ENCODE data around the gene ANKMY2. TPM values are rescaled to one million over a fixed set of nuclear protein-coding genes. Genes with fewer than 3 reads are reported as not detected.

ANKMY2 gene
- total and polyA plus RNA-seq, 4 donors: 43.3 to 61.3 (median 47.1) TPM

DNA sequence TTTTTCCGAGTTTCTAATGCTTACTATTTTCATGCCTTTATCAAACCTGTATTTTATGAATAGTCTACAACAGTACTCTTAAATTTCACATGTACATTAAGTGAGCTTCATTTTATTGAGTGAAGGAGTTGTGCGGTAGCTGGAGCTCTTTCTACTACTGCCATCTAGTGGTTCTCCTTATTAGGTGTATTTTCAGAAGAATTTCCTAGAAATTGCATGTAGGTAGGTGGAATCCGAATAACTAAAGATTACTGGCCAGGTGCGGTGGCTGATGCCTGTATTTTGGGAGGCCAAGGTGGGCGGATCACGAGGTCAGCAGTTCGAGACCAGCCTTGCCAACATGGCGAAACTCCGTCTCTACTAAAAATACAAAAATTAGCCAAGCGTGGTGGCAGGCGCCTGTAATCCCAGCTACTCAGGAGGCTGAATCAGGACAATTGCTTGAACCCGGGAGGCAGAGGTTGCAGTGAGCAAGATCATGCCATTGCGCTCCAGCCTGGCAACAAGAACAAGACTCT is 80.6 kb downstream of the ANKMY2 start:
- peak; percentile 22 to 91 (median 38) for DNase-seq (ENCODE audit: low read depth in 4 of 6, low spot score in 6 of 6)
- Histone ChIP-seq H3K4me3 (ENCODE audit: low read depth, low read length) (no peak overlapping the region), H3K36me3 (ENCODE audit: control insufficient read depth, insufficient read depth, low read length) (no peaks in the 10 kb centered on the region), H3K9me3 (ENCODE audit: control insufficient read depth, insufficient read depth, low read length) (no peaks in the 10 kb centered on the region), H3K27ac (ENCODE audit: low read depth, low read length) (no peak overlapping the region), H3K27me3 (ENCODE audit: control insufficient read depth, insufficient read depth, low read length) (no peaks in the 10 kb centered on the region), H3K4me1 (ENCODE audit: control insufficient read depth, insufficient read depth, low read length) (no peaks in the 10 kb centered on the region)
- 47% methylated on average over 10 of the region's 13 CpGs for WGBS (ENCODE audit: insufficient coverage)

DNA sequence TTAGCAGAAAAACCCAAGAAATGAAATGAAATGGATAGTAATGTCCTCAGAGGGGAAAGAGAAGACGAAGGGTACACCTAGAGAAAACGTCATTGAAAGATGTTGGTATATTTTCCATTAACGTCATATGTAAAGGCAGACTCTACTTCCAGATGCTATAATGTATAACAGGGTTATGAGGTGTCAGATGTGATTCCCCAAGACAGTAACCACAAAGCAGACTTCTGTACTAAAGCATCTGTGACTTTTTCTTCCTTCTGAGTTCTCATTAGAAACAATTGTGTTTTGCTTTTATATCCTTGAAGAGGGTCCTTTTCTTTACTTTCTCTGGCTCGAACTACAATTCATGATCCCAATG is 81.6 kb downstream of the ANKMY2 start:
- DNase-seq (ENCODE audit: low read depth in 4 of 6, low spot score in 6 of 6): no peak
- H3K27me3 ChIP-seq (ENCODE audit: control insufficient read depth, insufficient read depth, low read length): no peaks in the 10 kb centered on the region

DNA sequence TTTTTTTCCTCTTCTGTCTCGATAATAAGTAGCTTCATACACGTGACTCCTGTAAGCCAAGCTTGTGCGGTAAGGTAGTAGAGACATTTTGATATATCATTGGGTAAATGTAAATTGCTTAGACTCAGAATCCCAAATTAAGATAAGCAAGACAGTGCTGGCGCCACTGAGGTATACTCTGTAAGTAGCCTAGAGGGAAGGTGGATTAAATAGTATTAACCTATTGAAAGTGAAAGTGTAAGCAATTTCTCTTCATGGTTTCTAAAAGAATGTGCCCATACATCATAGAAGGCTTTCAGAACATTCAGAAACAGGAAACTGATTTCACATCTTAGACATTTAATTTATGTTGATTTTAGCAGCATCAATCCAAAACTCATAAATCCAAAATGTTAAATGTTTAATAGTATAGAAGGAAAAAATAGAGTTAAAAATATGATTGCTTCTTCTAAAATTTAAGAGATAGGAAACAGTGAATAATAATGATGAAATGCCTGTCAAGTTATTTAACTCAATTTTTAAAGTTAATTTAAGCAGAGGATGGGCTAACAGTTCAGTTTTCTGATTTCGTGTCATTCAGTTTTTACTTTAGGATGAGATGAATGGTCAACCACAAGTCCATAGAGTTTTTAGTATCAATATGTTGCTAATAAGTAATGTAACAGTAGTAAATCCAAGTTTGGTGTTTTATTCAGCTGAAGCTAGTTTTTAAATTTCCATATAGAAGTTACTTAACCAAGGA is 82.1 kb downstream of the ANKMY2 start:
- H3K9me3 ChIP-seq (ENCODE audit: control insufficient read depth, insufficient read depth, low read length): no peaks in the 10 kb centered on the region
- H3K4me3 ChIP-seq (ENCODE audit: low read depth, low read length): no peak overlapping the region
- no CpG with 5 or more reads among the region's 5 CpGs for WGBS (ENCODE audit: insufficient coverage)
- no peak for DNase-seq (ENCODE audit: low read depth in 4 of 6, low spot score in 6 of 6)
- H3K27ac ChIP-seq (ENCODE audit: low read depth, low read length): no peak overlapping the region
- H3K36me3 ChIP-seq (ENCODE audit: control insufficient read depth, insufficient read depth, low read length): no peaks in the 10 kb centered on the region
- H3K4me1 ChIP-seq (ENCODE audit: control insufficient read depth, insufficient read depth, low read length): no peaks in the 10 kb centered on the region
- no peaks in the 10 kb centered on the region for H3K27me3 ChIP-seq (ENCODE audit: control insufficient read depth, insufficient read depth, low read length)

More for the DNA sequence above, 81.6 kb downstream of the ANKMY2 start:
- Histone ChIP-seq H3K4me1 (ENCODE audit: control insufficient read depth, insufficient read depth, low read length) (no peaks in the 10 kb centered on the region), H3K9me3 (ENCODE audit: control insufficient read depth, insufficient read depth, low read length) (no peaks in the 10 kb centered on the region), H3K4me3 (ENCODE audit: low read depth, low read length) (no peak overlapping the region), H3K36me3 (ENCODE audit: control insufficient read depth, insufficient read depth, low read length) (no peaks in the 10 kb centered on the region), H3K27ac (ENCODE audit: low read depth, low read length) (no peak overlapping the region)
- WGBS (ENCODE audit: insufficient coverage): no CpG with 5 or more reads among the region's 4 CpGs

DNA sequence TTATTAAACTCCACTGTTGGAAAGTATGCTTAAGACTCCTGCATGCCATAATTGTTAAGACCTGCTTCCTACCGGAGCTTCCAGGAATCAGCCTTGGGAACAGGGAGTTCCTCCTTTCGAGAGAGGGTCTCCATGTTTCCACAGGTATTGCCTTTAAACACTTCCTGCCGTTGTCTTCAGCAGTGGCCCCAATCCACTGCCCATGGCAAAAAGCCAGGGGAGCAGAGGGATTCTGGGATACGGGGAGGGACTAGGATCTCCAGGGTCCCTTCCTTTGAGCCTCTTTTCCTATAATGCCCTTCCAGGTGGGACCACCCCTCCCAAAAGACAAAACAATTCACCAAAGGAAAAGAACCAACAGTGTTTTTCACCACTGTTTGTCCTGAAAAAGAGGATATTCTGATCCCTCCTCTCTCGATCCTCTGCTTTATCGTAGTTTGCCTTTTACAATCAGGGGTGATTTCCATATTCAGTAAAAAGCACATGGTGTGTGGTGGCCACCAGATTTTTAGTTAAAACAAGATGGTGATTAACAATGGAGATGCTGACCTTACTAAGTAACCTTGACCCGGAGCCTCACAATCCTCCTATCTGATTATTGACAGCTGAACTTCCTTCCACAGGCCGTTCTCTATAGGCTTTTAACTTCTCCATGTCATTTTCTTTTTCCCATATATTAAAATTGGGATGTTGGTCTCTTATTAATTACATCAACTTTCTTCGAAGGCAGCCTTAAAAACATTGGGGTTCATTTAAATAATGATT is 82.9 kb downstream of the ANKMY2 start:
- Histone ChIP-seq H3K4me3 (ENCODE audit: low read depth, low read length) (no peak overlapping the region), H3K4me1 (ENCODE audit: control insufficient read depth, insufficient read depth, low read length) (no peaks in the 10 kb centered on the region), H3K36me3 (ENCODE audit: control insufficient read depth, insufficient read depth, low read length) (no peaks in the 10 kb centered on the region), H3K27me3 (ENCODE audit: control insufficient read depth, insufficient read depth, low read length) (no peaks in the 10 kb centered on the region), H3K27ac (ENCODE audit: low read depth, low read length) (no peak overlapping the region), H3K9me3 (ENCODE audit: control insufficient read depth, insufficient read depth, low read length) (no peaks in the 10 kb centered on the region)
- no peak for DNase-seq (ENCODE audit: low read depth in 4 of 6, low spot score in 6 of 6)
- 91% methylated on average over 3 of the region's 9 CpGs for WGBS (ENCODE audit: insufficient coverage)

DNA sequence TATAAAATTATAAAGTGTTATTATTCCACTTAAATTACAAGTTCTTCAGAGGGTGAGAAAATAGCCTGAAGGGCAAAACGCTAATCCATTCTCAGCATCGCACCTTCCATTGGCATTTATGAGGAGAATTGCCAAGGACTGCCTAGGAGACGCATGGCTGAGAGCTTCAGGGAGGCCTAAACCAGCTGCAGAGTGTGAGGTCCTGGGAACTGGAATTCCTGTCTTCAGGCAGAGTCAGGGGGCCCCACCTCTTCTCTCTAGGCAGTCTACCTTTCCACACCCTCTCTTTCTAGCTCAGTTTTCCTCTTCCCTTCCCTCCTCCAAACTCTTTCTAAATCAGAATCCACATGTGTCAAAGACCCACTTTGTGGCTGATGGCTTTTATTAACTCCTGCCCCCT is 83.6 kb downstream of the ANKMY2 start:
- DNase-seq (ENCODE audit: low read depth in 4 of 6, low spot score in 6 of 6): no peak
- Histone ChIP-seq H3K27me3 (ENCODE audit: control insufficient read depth, insufficient read depth, low read length) (no peaks in the 10 kb centered on the region), H3K36me3 (ENCODE audit: control insufficient read depth, insufficient read depth, low read length) (no peaks in the 10 kb centered on the region), H3K9me3 (ENCODE audit: control insufficient read depth, insufficient read depth, low read length) (no peaks in the 10 kb centered on the region), H3K4me3 (ENCODE audit: low read depth, low read length) (no peak overlapping the region), H3K4me1 (ENCODE audit: control insufficient read depth, insufficient read depth, low read length) (no peaks in the 10 kb centered on the region), H3K27ac (ENCODE audit: low read depth, low read length) (no peak overlapping the region)
- 71% methylated on average over 3 of the region's 3 CpGs for WGBS (ENCODE audit: insufficient coverage)

DNA sequence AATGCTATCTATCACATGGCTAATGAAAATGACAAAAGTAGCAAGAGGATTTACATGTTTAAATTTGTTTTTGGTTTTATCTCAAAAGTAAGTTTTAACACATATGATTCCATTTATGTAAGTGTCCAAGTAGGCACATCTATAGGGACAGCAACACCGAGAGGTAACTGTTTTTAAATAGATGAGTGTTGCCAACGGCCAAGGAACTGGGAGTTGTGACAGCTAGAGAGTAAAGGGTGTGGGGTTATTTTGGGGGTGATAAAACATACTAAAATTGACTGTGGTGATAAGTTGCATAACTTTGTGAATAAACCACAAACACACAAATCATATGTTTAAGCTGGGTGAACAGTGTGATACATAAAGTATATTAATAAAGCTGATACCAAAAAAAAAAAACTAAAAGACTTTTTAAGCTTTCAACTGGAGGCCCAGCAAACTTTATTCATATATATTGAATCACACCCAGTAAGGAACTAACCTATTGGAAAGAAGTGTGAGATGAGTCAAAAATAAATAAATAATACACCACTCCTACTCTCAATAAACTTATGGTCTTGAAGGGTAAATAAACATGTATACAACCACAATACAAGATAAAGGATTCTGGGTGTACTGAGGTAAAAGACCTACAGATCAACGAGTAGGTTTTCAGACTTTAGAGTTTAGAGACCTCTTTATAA is 85.9 kb downstream of the ANKMY2 start:
- H3K4me3 ChIP-seq (ENCODE audit: low read depth, low read length): no peak overlapping the region
- no peak overlapping the region for H3K27ac ChIP-seq (ENCODE audit: low read depth, low read length)
- H3K4me1 ChIP-seq (ENCODE audit: control insufficient read depth, insufficient read depth, low read length): no peaks in the 10 kb centered on the region
- WGBS (ENCODE audit: insufficient coverage): no CpG with 5 or more reads among the region's 3 CpGs
- H3K9me3 ChIP-seq (ENCODE audit: control insufficient read depth, insufficient read depth, low read length): no peaks in the 10 kb centered on the region
- no peaks in the 10 kb centered on the region for H3K27me3 ChIP-seq (ENCODE audit: control insufficient read depth, insufficient read depth, low read length)
- DNase-seq (ENCODE audit: low read depth in 4 of 6, low spot score in 6 of 6): no peak
- H3K36me3 ChIP-seq (ENCODE audit: control insufficient read depth, insufficient read depth, low read length): no peaks in the 10 kb centered on the region

DNA sequence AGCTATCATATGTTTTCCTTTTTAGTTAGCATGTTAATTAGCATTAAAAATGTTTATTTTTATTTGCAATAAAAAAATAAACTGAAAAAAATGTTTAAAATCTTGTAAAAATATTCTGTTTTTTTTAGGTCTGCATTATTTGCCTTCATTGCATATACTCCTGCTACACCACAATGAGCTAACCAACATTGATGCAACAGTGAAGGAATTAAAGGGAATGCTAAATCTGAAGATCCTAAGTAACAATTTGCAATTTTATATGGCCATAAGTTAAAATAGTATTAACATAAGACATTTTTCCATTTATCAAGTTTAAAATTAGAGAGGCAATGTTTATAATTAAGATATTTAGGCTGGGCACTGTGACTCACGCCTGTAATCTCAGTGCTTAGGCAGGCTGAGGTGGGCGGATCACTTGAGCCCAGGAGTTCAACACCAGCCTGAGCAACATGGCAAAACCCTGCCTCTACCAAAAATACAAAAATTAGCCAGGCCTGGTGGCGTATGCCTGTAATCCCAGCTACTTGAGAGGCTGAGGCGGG is 86.7 kb downstream of the ANKMY2 start:
- Histone ChIP-seq H3K9me3 (ENCODE audit: control insufficient read depth, insufficient read depth, low read length) (no peaks in the 10 kb centered on the region), H3K4me1 (ENCODE audit: control insufficient read depth, insufficient read depth, low read length) (no peaks in the 10 kb centered on the region), H3K36me3 (ENCODE audit: control insufficient read depth, insufficient read depth, low read length) (no peaks in the 10 kb centered on the region), H3K27ac (ENCODE audit: low read depth, low read length) (no peak overlapping the region), H3K27me3 (ENCODE audit: control insufficient read depth, insufficient read depth, low read length) (no peaks in the 10 kb centered on the region), H3K4me3 (ENCODE audit: low read depth, low read length) (no peak overlapping the region)
- DNase-seq (ENCODE audit: low read depth in 4 of 6, low spot score in 6 of 6): no peak
- WGBS (ENCODE audit: insufficient coverage): 100% methylated on average over 3 of the region's 4 CpGs

DNA sequence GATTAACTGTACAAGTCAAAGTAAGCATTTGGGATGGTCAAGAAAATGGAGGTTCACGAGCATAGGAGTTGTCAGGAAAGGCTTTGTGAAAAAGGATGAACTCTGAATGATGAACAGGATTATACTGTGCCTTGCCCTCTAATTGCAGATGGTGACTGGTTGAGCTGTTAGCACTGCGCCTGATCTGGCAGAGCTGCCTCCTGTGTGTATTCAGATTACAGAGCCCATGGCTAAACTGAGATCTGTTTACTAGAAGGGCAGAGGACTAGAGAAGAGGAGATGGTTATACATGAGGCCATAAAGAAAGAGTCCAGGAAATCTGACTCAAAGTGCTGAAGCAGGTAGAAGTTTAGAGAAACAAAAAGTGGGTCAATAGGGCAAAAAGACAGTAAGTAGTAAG is 89.2 kb downstream of the ANKMY2 start:
- Histone ChIP-seq H3K4me3 (ENCODE audit: low read depth, low read length) (no peak overlapping the region), H3K4me1 (ENCODE audit: control insufficient read depth, insufficient read depth, low read length) (no peaks in the 10 kb centered on the region), H3K27me3 (ENCODE audit: control insufficient read depth, insufficient read depth, low read length) (no peaks in the 10 kb centered on the region), H3K9me3 (ENCODE audit: control insufficient read depth, insufficient read depth, low read length) (no peaks in the 10 kb centered on the region), H3K27ac (ENCODE audit: low read depth, low read length) (no peak overlapping the region), H3K36me3 (ENCODE audit: control insufficient read depth, insufficient read depth, low read length) (no peaks in the 10 kb centered on the region)
- WGBS (ENCODE audit: insufficient coverage): 94% methylated on average over 2 of the region's 2 CpGs
- no peak for DNase-seq (ENCODE audit: low read depth in 4 of 6, low spot score in 6 of 6)

DNA sequence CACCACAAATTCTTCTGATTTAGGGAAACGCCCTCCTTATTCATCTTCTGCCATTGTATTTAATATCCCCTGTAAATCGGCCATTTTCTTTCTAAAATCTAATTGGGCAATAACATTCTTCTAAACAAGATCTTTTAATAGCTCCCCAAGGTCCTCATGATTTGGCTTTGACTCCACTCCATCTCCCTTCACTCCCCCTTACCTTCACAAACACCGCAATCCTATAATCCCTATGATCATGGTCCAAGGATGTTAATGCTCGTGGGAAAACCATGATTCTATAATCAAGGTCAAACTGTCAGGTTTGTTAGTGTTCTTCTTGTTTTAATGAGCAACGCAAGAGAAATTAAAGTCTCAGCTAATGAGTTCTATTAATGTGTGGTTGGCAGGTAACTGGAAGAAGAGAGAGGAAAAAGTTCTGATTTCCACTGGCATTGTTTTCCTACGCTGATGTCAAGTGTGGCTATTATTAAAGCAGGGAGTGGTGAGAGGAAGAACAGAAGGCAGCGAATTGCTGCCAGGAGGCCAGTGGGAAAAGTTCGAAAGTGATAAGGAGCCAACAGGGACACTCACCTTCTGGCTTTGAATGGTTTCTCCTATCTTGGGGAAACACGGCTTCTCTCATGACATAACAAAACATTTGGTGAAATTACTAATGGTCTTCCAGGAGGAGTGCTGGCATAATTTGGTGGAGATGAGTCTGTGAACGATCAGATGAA is 90.9 kb downstream of the ANKMY2 start:
- DNase-seq (ENCODE audit: low read depth in 4 of 6, low spot score in 6 of 6): no peak
- Histone ChIP-seq H3K9me3 (ENCODE audit: control insufficient read depth, insufficient read depth, low read length) (no peaks in the 10 kb centered on the region), H3K4me1 (ENCODE audit: control insufficient read depth, insufficient read depth, low read length) (no peaks in the 10 kb centered on the region), H3K27ac (ENCODE audit: low read depth, low read length) (no peak overlapping the region), H3K36me3 (ENCODE audit: control insufficient read depth, insufficient read depth, low read length) (no peaks in the 10 kb centered on the region), H3K4me3 (ENCODE audit: low read depth, low read length) (no peak overlapping the region), H3K27me3 (ENCODE audit: control insufficient read depth, insufficient read depth, low read length) (no peaks in the 10 kb centered on the region)
- 83% methylated on average over 5 of the region's 10 CpGs for WGBS (ENCODE audit: insufficient coverage)
